Uterus (tissue), 4 donors: ENCODE results near the gene DERA. TPM values are rescaled to one million over a fixed set of nuclear protein-coding genes. Genes with fewer than 3 reads are reported as not detected.
"Not testable (repeated sequence)": the region's sequence is repeated elsewhere in the genome, so short reads cannot be mapped to it uniquely, and the experiment has no call there.

Experiments used
- DNase-seq, 2 donors: peaks; one replicate each; pipeline ENCODE4 v3.0.0-alpha.2; 2019 to 2020
- H3K27ac ChIP-seq, 2 donors: fragments of 200-600 bp; sonication (generic); 1 replicate in 1 of 2; 2 replicates in 1 of 2; pipeline ENCODE4 v1.5.1; 2016 to 2018
- H3K27me3 ChIP-seq, 2 donors: fragments of 200-600 bp; sonication (generic); one replicate each; pipeline ENCODE4 v1.5.1; 2018 to 2019; ENCODE audit warnings: control low read depth in 1 of 2
- H3K36me3 ChIP-seq, 2 donors: fragments of 200-600 bp; sonication (generic); one replicate each; pipeline ENCODE4 v1.5.1; 2019; ENCODE audit warnings: control low read depth in 1 of 2
- H3K4me1 ChIP-seq, 2 donors: fragments of 200-600 bp; sonication (generic); one replicate each; pipeline ENCODE4 v1.5.1; 2018 to 2019; ENCODE audit warnings: control low read depth in 1 of 2
- H3K4me3 ChIP-seq, 2 donors: fragments of 200-600 bp; sonication (generic); 1 replicate in 1 of 2; 2 replicates in 1 of 2; pipeline ENCODE4 v1.5.1; 2018 to 2019; ENCODE audit warnings: mild to moderate bottlenecking in 1 of 2
- H3K9me3 ChIP-seq, 2 donors: fragments of 200-600 bp; sonication (generic); one replicate each; pipeline ENCODE4 v1.5.1; 2019; ENCODE audit warnings: control low read depth in 1 of 2
- CTCF ChIP-seq, 4 experiments: fragments of 200-600 bp in 2 of 4; fragments of 450-650 bp in 2 of 4; sonication (generic) in 2 of 4; IDR thresholded peaks; one replicate each; pipeline ENCODE4 v1.5.1; 2016 to 2019; ENCODE audit warnings: antibody characterized with exemption in 4 of 4, mild to moderate bottlenecking in 2 of 4, moderate library complexity in 1 of 4
- POLR2A ChIP-seq, 2 donors: fragments of 450-650 bp; IDR thresholded peaks; one replicate each; pipeline ENCODE4 v1.6.1; 2016; ENCODE audit warnings: antibody characterized with exemption in 2 of 2, mild to moderate bottlenecking in 1 of 2, moderate library complexity in 1 of 2
- intact Hi-C: fragments of 100-400 bp; cut with DNase I; formaldehyde crosslinking; loops from one replicate; pipeline ENCODE4 v1.15.1; 2023; ENCODE audit warnings: low total_unique reads
- total RNA-seq, 4 donors: library from RNA; depleted of rRNA in 3 of 4; stranded (reverse); fragments of >200 nt in 3 of 4; gene quantifications; one replicate each; pipeline versions ENCODE4 v1.1.0 to v1.2.4, GENCODE V29; 2014 to 2023
- donor health status: DM: yes; HTN: yes; CAD: no.

The DERA gene
- total RNA-seq, 4 donors from 2014 or later, result 7.7 to 58.3 (median 19.2) TPM

GRCh38 chr12:15942475-15942874, 31.3 kb downstream of the DERA start:
- H3K36me3 ChIP-seq, result no peaks in the 10 kb centered on the region
- no peak overlapping the region for H3K27ac ChIP-seq
- TF ChIP-seq CTCF (IDR thresholded peaks at IDR 0.05), result no peak
- TF ChIP-seq POLR2A (IDR thresholded peaks at IDR 0.05), result no peak
- DNase-seq, result no peak
- no peak overlapping the region for H3K4me3 ChIP-seq
- no peaks in the 10 kb centered on the region for H3K4me1 ChIP-seq
- H3K27me3 ChIP-seq, result no peaks in the 10 kb centered on the region
- H3K9me3 ChIP-seq, result no peaks in the 10 kb centered on the region
- intact Hi-C loops, result no loop called here

DNA sequence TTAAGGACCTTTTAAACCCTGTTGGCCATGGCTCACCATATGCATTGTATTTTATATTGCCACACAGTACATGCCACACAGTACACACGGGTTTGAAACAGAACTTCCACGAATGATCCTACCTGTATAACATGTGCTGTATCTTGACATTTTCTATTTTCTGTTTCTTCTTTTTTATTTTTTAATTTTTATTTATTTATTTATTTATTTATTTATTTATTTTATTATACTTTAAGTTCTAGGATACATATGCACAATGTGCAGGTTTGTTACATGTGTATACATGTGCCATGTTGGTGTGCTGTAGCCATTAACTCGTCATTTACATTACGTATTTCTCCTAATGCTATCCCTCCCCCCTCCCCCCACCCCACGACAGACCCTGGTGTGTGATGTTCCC, 32.4 kb downstream of the DERA start:
- H3K27ac ChIP-seq, H3K4me1 ChIP-seq, H3K36me3 ChIP-seq, H3K9me3 ChIP-seq, intact Hi-C loops, H3K27me3 ChIP-seq, DNase-seq, H3K4me3 ChIP-seq: not testable (repeated sequence)

GRCh38 chr12:15948461-15948860, 37.3 kb downstream of the DERA start:
- H3K4me3 ChIP-seq, H3K36me3 ChIP-seq, H3K27ac ChIP-seq, H3K9me3 ChIP-seq, DNase-seq, intact Hi-C loops, H3K27me3 ChIP-seq, H3K4me1 ChIP-seq: not testable (repeated sequence)

- Histone ChIP-seq H3K4me1 (no peaks in the 10 kb centered on the region), H3K36me3 (no peaks in the 10 kb centered on the region)
- intact Hi-C loops, result no loop called here
Observed at GRCh38 chr12:15955281-15955680, 44.1 kb downstream of the DERA start.

DNA sequence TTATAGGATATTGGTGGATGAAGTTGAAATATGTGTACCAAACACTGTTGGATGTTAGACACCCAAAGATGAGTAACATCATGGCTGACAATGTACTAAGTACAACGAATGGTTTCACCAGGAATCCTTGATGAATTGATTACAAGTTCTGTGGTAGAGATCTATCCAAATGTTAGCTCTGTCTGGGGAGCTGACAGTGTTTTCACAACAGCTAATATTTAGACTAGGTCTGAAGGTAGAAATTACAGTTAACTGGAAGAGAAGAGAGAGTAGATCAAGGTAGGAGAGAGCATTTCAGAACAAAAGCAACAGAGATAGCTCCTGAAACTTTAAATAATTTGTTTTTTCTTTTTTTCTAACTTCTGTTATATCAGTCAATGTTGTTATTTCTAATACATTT, 44.9 kb downstream of the DERA start:
- no peaks in the 10 kb centered on the region for H3K9me3 ChIP-seq
- H3K27ac ChIP-seq, result no peak overlapping the region
- no peaks in the 10 kb centered on the region for H3K36me3 ChIP-seq
- H3K4me3 ChIP-seq, result no peak overlapping the region
- H3K4me1 ChIP-seq, result no peaks in the 10 kb centered on the region
- intact Hi-C loops, result no loop called here
- TF ChIP-seq CTCF (IDR thresholded peaks at IDR 0.05) (no peak), POLR2A (IDR thresholded peaks at IDR 0.05) (no peak)
- DNase-seq, result no peak
- no peaks in the 10 kb centered on the region for H3K27me3 ChIP-seq

More at GRCh38 chr12:15955281-15955680, 44.1 kb downstream of the DERA start:
- H3K9me3 ChIP-seq, result no peaks in the 10 kb centered on the region
- no peak for DNase-seq
- TF ChIP-seq CTCF (IDR thresholded peaks at IDR 0.05) (no peak), POLR2A (IDR thresholded peaks at IDR 0.05) (no peak)
- H3K27me3 ChIP-seq, result no peaks in the 10 kb centered on the region
- H3K4me3 ChIP-seq, result no peak overlapping the region
- H3K27ac ChIP-seq, result no peak overlapping the region

DNA sequence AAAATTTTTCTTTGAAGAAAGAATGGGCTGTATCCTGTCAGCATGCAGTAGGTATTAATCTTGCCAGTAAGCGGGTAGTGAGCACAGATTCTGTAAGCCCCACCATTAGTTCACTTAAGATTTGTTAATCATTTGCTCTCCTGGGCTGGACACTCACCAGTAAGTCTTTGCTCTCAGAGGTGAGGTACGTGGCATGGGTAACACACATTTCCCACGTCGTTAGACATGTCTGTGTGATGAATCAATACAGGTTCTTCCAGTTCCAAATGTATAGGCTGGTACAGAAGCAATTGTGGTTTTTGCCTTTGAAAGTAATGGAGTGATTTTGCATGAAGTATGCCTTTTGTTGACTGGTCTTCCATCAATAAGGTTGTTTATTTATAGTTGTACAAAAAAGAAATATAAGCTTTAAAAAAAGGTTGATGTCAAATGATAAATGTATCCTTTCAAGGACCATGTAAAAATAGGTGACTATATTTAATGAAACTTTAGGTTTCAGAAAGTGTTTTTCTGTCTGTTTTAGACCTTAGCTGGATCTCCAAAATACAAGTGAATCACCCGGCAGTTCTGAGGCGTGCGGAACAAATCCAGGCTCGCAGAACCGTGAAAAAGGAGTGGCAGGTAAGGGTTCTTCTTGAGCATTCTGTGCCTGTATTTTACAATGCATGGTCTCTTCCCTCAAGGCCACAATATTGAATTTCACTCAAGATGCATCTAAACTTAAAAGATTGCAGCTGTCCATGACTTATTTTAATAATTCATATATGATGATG, 45.5 kb downstream of the DERA start:
- no peak overlapping the region for H3K4me3 ChIP-seq
- H3K9me3 ChIP-seq, result no peaks in the 10 kb centered on the region
- TF ChIP-seq CTCF (IDR thresholded peaks at IDR 0.05), result no peak
- no peak for TF ChIP-seq POLR2A (IDR thresholded peaks at IDR 0.05)
- no peaks in the 10 kb centered on the region for H3K27me3 ChIP-seq
- intact Hi-C loops, result no loop called here
- no peak overlapping the region for H3K27ac ChIP-seq
- no peak for DNase-seq
- H3K4me1 ChIP-seq, result no peaks in the 10 kb centered on the region
- no peaks in the 10 kb centered on the region for H3K36me3 ChIP-seq
